Mucosa of descending colon (tissue), 3 donors: Measurements from ENCODE around the gene PPCS. TPM values are rescaled to one million over a fixed set of nuclear protein-coding genes. Genes with fewer than 3 reads are reported as not detected.

Experiments
- ATAC-seq: fragments of 200-7000 bp; cut with Tn5 transposase; one replicate; pipeline ENCODE4 v1.9.1; 2020; ENCODE audit warnings: mild to moderate bottlenecking, moderate library complexity
- DNase-seq, 3 donors: peaks; one replicate each; pipeline ENCODE4 v3.0.0-alpha.2; 2020
- H3K36me3 ChIP-seq: fragments of 200-600 bp; one replicate; pipeline ENCODE4 v1.8.0; 2021; ENCODE audit warnings: low read depth, mild to moderate bottlenecking
- H3K4me1 ChIP-seq: fragments of 200-600 bp; one replicate; pipeline ENCODE4 v1.8.0; 2021; ENCODE audit warnings: low read depth, mild to moderate bottlenecking
- H3K4me3 ChIP-seq: fragments of 200-600 bp; one replicate; pipeline ENCODE4 v1.8.0; 2021; ENCODE audit warnings: mild to moderate bottlenecking
- H3K9me3 ChIP-seq: fragments of 200-600 bp; one replicate; pipeline ENCODE4 v1.8.0; 2021; ENCODE audit warnings: mild to moderate bottlenecking
- intact Hi-C, 2 donors: fragments of 100-400 bp; cut with DNase I in 1 of 2; cut with micrococcal nuclease in 1 of 2; formaldehyde crosslinking; loops; one replicate each; pipeline versions ENCODE4 v1.11.0 to v1.11.1; 2022; cut with DNase I, micrococcal nuclease
- total RNA-seq, 3 donors: library from RNA; stranded (reverse); fragmentation: NEBNext Ultra II Directional in 2 of 3; extraction: Animal tissue kit (Norgen Biotek cat#: 25700) in 2 of 3; gene quantifications; one replicate each; pipeline versions ENCODE4 v1.2.1 to v1.2.4, GENCODE V29; 2021 to 2023
- TF ChIP-seq, protein P1 (sequence below): fragments of 200-600 bp; IDR thresholded peaks from one replicate; pipeline ENCODE4 v1.8.0; 2022; ENCODE audit warnings: antibody characterized with exemption, mild to moderate bottlenecking
- donor health status: DM: no; HTN: no; CAD: no; lungs with moderate emphysema.
- donor health status: DM: no; HTN: no; CAD: no.
- donor health status: DM: no; HTN: yes; CAD: no.

The PPCS gene
- total RNA-seq, 3 donors from 2014 or later: 62.2 to 90.5 (median 75.8) TPM

DNA sequence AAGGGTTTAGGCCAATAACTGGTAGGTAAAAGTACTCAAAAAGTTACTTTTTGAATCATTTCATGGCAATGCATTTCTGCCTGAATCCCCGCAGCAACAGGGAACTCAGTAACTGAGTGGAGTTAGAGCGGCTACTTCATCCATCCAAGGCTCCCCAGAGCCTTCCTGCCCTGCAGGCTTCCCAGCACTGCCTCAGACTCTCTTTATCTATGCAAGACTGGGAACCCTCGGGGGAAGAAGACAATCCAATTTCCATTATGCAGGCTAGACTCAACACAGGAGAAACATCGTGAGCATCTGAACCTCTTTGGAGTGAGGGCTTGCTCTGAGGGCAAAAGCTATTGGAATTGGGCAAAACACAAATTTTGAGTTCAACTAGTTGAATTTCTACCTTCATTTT lies 23.6 kb upstream of the PPCS start:
- intact Hi-C loops: no loop called here
- TF ChIP-seq, protein P1, sequence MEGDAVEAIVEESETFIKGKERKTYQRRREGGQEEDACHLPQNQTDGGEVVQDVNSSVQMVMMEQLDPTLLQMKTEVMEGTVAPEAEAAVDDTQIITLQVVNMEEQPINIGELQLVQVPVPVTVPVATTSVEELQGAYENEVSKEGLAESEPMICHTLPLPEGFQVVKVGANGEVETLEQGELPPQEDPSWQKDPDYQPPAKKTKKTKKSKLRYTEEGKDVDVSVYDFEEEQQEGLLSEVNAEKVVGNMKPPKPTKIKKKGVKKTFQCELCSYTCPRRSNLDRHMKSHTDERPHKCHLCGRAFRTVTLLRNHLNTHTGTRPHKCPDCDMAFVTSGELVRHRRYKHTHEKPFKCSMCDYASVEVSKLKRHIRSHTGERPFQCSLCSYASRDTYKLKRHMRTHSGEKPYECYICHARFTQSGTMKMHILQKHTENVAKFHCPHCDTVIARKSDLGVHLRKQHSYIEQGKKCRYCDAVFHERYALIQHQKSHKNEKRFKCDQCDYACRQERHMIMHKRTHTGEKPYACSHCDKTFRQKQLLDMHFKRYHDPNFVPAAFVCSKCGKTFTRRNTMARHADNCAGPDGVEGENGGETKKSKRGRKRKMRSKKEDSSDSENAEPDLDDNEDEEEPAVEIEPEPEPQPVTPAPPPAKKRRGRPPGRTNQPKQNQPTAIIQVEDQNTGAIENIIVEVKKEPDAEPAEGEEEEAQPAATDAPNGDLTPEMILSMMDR: no peak

DNA sequence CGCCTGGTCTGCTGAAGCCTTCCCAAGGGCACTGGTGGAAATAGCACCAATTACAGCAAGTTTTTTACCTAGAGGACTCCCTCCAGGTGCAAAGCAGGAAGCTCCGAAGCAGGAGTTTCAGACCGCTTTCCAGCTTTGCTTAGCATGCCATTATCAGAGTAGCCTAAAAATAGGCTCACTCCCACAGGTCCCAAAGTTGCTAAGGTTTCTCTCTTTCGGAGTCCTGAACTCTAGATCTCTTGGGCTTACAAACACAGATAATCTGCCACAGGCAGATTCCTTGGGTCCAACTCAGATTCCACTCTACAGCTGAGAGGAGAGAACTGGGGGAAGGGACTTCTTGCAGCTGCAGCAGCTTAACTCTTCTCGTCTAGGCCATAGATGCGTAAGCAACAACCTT lies 23.0 kb upstream of the PPCS start:
- Histone ChIP-seq H3K9me3 (no peaks in the 10 kb centered on the region), H3K36me3 (no peaks in the 10 kb centered on the region), H3K4me3 (no peak overlapping the region), H3K4me1 (peaks cover 6% of the 10 kb centered on the region)
- TF ChIP-seq, protein P1: no peak
- DNase-seq (no peak), ATAC-seq (no peak)
- intact Hi-C loops: no loop called here

More for the DNA sequence above, 23.6 kb upstream of the PPCS start:
- DNase-seq: no peak
- Histone ChIP-seq H3K9me3 (no peaks in the 10 kb centered on the region), H3K36me3 (no peaks in the 10 kb centered on the region), H3K4me3 (no peak overlapping the region), H3K4me1 (peaks cover 6% of the 10 kb centered on the region)
- ATAC-seq: no peak

DNA sequence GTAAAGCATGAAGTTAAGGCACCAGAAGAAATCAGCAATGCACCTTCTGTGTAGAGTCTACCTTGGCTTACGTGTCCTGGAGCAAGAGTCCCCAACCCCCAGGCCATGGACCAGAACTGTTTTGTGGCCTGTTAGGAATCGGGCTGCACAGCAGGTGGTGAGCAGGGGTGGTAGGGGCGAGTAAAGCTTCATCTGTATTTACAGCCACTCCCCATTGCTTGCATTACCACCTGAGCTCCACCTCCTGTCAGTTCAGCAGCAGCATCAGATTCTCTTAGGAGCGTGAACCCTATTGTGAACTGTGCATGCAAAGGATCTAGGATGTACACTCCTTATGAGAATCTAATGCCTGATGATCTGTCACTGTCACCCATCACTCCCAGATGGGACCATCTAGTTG lies 22.0 kb upstream of the PPCS start:
- DNase-seq: no peak
- TF ChIP-seq, protein P1: no peak
- Histone ChIP-seq H3K4me1 (peaks cover 6% of the 10 kb centered on the region), H3K4me3 (no peak overlapping the region), H3K9me3 (no peaks in the 10 kb centered on the region), H3K36me3 (no peaks in the 10 kb centered on the region)
- intact Hi-C loops: no loop called here
- ATAC-seq: no peak

DNA sequence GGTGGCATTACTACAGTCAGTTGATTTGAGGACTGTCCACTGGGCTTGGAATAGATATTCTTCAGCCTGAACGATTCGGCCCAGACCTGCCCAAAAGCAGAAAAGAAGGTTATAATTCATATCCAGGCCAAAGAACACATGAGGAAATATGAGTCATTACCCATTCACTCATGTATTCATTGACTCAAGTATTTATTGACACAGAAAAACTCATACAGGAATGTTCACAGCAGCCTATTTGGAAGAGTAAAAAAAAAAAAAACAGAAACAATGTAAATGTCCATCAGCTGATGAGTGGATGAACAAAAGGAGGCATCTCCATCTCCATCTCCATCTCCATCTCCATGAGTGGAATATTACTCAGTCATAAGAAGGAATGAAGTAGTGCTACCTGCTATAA lies 16.4 kb upstream of the PPCS start:
- H3K4me1 ChIP-seq: no peaks in the 10 kb centered on the region
- TF ChIP-seq, protein P1: no peak
- no peaks in the 10 kb centered on the region for H3K9me3 ChIP-seq
- intact Hi-C loops: no loop called here
- DNase-seq: no peak
- no peak overlapping the region for H3K4me3 ChIP-seq
- ATAC-seq: peak; percentile 93
- H3K36me3 ChIP-seq: no peaks in the 10 kb centered on the region

DNA sequence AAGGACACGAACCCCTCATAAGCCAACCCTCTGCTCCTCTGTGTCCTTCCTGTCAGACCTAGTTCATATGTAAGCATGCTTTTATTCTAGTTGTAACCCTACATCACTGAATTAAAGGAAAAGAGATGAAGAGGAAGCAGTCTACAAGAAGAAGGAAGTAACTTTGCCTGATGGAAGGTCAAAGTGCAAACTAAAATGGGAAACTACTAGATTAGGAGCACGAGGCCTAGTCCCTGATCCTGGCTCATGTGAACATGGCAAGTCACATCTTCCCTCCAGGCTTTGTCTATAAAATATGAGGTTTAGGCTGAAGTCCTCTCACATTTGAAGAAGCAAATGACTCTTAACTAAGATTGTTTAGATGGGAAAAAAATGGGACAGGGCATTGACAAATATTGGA lies 13.7 kb upstream of the PPCS start:
- H3K4me3 ChIP-seq: no peak overlapping the region
- DNase-seq (peak in 1 of 3 donors; percentile 20), ATAC-seq (peak; percentile 67)
- no peaks in the 10 kb centered on the region for H3K9me3 ChIP-seq
- TF ChIP-seq, protein P1: no peak
- intact Hi-C loops: no loop called here
- no peaks in the 10 kb centered on the region for H3K36me3 ChIP-seq
- no peaks in the 10 kb centered on the region for H3K4me1 ChIP-seq

DNA sequence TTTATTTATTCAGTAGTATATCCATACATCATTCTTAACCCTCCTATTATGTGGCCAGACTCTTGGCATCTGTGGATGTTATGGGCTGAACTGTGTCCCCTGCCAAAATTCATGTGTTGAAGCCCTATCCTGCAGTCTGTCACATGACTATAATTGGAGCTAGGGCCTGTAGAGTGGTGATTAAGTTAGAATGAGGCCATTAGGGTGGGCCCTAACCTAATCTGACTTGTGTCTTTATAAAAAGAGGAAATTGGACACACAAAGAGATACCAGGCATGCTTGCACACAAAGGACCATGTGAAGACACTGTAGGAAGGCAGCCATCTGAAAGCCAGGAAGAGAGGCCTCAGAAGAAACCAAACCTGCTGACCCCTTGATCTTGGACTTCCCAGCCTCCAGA lies 7.1 kb upstream of the PPCS start:
- H3K4me3 ChIP-seq: no peak overlapping the region
- no peaks in the 10 kb centered on the region for H3K4me1 ChIP-seq
- H3K9me3 ChIP-seq: no peaks in the 10 kb centered on the region
- TF ChIP-seq, protein P1: no peak
- no peaks in the 10 kb centered on the region for H3K36me3 ChIP-seq
- DNase-seq: no peak
- no peak for ATAC-seq
- intact Hi-C loops: no loop called here
